ENCODE results near the gene ZNF324. TPM values are rescaled to one million over a fixed set of nuclear protein-coding genes. Genes with fewer than 3 reads are reported as not detected.
A peak's percentile ranks its signal among the peaks of the same experiment; 100 is the strongest.
"Not testable (repeated sequence)": the region's sequence is repeated elsewhere in the genome, so short reads cannot be mapped to it uniquely, and the experiment has no call there.

ZNF324 gene
- total and polyA plus RNA-seq, 12 donors, result 2.6 to 6.1 (median 4.8) TPM

- H3K36me3 ChIP-seq, result peaks cover 4 to 43% (median 24%) of the 10 kb centered on the region in 9 donors
- no peak for TF ChIP-seq CTCF (IDR thresholded peaks at IDR 0.05)
- peaks cover 0 to 53% (median 26%) of the 10 kb centered on the region in 11 donors for H3K9me3 ChIP-seq
- H3K27ac ChIP-seq, result peak within 1 kb of the TSS in 9 of 10 donors; percentile 51 to 89 (median 78)
- 5 to 7% methylated on average over 59 of the region's 59 CpGs for WGBS, 2 donors
- DNase-seq, result peak; percentile 92 to 99
- no peaks in the 10 kb centered on the region for H3K27me3 ChIP-seq
- H3K4me1 ChIP-seq, result peaks cover 4 to 26% (median 18%) of the 10 kb centered on the region in 9 donors
- peak; percentile 97 to 100 (median 99) for ATAC-seq
- H3K4me3 ChIP-seq, result peak within 1 kb of the TSS; percentile 54 to 95 (median 70)
- intact Hi-C loops (cut with DNase I), result loop anchor here in 2 of 10 donors (1.0 to 2.0 kb wide), 3 partner anchors 11 to 32 kb away; partner anchors contain the start of genes ZNF324 (in 1 of the 2), ZNF324B (in 1 of the 2) and ZNF584 (in 1 of the 2)
Observed at GRCh38 chr19:58439576-58440554, 27.0 kb upstream of the ZNF324 start, which contains the start of gene ZNF132. ZNF132 (minus strand) TSS chr19:58440153; CDS start chr19:58439821, 332 bp downstream.

GRCh38 chr19:58440556-58440955 is 26.3 kb upstream of the ZNF324 start:
- TF ChIP-seq CTCF (IDR thresholded peaks at IDR 0.05), result no peak
- Histone ChIP-seq H3K4me1 (peaks cover 4 to 26% (median 18%) of the 10 kb centered on the region in 9 donors), H3K27me3 (no peaks in the 10 kb centered on the region), H3K27ac (peak overlapping the region in 9 of 10 donors; percentile 51 to 89 (median 78)), H3K4me3 (peak overlapping the region; percentile 37 to 95 (median 70)), H3K36me3 (peaks cover 0 to 36% (median 17%) of the 10 kb centered on the region in 9 donors), H3K9me3 (peaks cover 0 to 46% (median 19%) of the 10 kb centered on the region in 11 donors)
- DNase-seq, result no peak
- intact Hi-C loops (cut with DNase I), result loop anchor here in 2 of 10 donors (1.0 to 2.0 kb wide), 3 partner anchors 11 to 32 kb away; partner anchors contain the start of genes ZNF324 (in 1 of the 2), ZNF324B (in 1 of the 2) and ZNF584 (in 1 of the 2)
- peak in 6 of 8 donors; percentile 2 to 48 (median 4) for ATAC-seq
- 9 to 13% methylated on average over 31 of the region's 31 CpGs for WGBS, 2 donors

- Histone ChIP-seq H3K9me3 (peaks cover 0 to 21% (median 5%) of the 10 kb centered on the region in 11 donors), H3K36me3 (peaks cover 0 to 11% (median 0%) of the 10 kb centered on the region in 9 donors), H3K4me1 (peaks cover 4 to 26% (median 18%) of the 10 kb centered on the region in 9 donors)
- DNase-seq; ATAC-seq; H3K27ac ChIP-seq; intact Hi-C loops (cut with DNase I); H3K4me3 ChIP-seq; H3K27me3 ChIP-seq: not testable (repeated sequence)
- 86 to 91% methylated on average over 7 of the region's 7 CpGs for WGBS, 2 donors
Observed at GRCh38 chr19:58442986-58443385, 23.9 kb upstream of the ZNF324 start.

GRCh38 chr19:58448860-58449259 is 18.0 kb upstream of the ZNF324 start:
- intact Hi-C loops (cut with DNase I); H3K36me3 ChIP-seq; H3K4me3 ChIP-seq; H3K27ac ChIP-seq; H3K9me3 ChIP-seq; DNase-seq; ATAC-seq: not testable (repeated sequence)
- H3K27me3 ChIP-seq, result peaks cover 0 to 15% (median 0%) of the 10 kb centered on the region in 7 donors
- 61 to 73% methylated on average over 3 of the region's 3 CpGs for WGBS, 2 donors
- peaks cover 0 to 16% (median 5%) of the 10 kb centered on the region in 9 donors for H3K4me1 ChIP-seq

GRCh38 chr19:58449980-58450379 is 16.9 kb upstream of the ZNF324 start:
- 47 to 61% methylated on average over 5 of the region's 5 CpGs for WGBS, 2 donors
- DNase-seq, result not testable (repeated sequence)

More at GRCh38 chr19:58449980-58450379, 16.9 kb upstream of the ZNF324 start:
- intact Hi-C loops (cut with DNase I); ATAC-seq; H3K9me3 ChIP-seq; H3K4me3 ChIP-seq; H3K27ac ChIP-seq: not testable (repeated sequence)
- peaks cover 0 to 14% (median 0%) of the 10 kb centered on the region in 9 donors for H3K36me3 ChIP-seq
- H3K4me1 ChIP-seq, result peaks cover 0 to 16% (median 5%) of the 10 kb centered on the region in 9 donors
- peaks cover 0 to 15% (median 0%) of the 10 kb centered on the region in 7 donors for H3K27me3 ChIP-seq
